Hematopoietic multipotent progenitor cell treated with erythropoietin and hydrocortisone succinate and interleukin-3 and kit ligand, for 17 days (in vitro differentiated cells): ENCODE results near the gene KCNMA1.
"Not testable (repeated sequence)": the region's sequence is repeated elsewhere in the genome, so short reads cannot be mapped to it uniquely, and the experiment has no call there.

Experiments used
- DNase-seq: peaks from one replicate; pipeline ENCODE4 v3.0.0-alpha.2; 2015; ENCODE audit warnings: low spot score

Gene KCNMA1

GRCh38 chr10:77392851-77393250 lies 244.8 kb downstream of the KCNMA1 start:
- DNase-seq = no peak

GRCh38 chr10:77392236-77392721 lies 245.3 kb downstream of the KCNMA1 start:
- no peak for DNase-seq

DNA sequence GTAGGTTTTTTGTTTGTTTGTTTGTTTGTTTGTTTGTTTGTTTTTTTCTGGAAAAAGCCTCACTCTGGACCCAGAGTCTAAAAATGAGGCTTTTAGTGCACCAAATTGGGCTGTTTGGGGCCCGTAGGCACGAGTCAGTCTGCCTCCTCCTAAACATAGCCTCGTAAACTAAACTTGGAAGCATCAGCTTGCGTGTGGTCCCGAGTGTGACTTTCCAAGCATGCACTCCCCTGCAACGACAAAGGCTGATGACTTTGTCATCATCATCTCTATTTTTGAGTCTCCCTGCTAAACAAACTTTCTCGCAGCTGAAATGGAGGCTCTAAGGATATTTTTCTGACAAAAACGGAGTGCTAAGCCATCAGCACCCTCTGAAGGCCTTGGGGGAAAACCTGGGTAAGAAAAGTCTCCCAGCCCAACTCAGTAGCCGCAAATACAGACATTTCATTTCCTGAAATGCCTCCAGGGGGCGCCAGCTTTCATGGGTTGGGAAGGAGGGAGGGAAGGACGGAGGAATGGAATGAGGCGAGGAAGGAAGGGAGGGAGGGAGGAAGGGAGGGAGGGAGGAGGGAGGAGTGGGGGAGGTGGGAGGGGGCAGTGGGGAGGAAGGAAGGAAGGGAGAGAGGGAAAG lies 245.9 kb downstream of the KCNMA1 start:
- DNase-seq = peak; percentile 15

DNA sequence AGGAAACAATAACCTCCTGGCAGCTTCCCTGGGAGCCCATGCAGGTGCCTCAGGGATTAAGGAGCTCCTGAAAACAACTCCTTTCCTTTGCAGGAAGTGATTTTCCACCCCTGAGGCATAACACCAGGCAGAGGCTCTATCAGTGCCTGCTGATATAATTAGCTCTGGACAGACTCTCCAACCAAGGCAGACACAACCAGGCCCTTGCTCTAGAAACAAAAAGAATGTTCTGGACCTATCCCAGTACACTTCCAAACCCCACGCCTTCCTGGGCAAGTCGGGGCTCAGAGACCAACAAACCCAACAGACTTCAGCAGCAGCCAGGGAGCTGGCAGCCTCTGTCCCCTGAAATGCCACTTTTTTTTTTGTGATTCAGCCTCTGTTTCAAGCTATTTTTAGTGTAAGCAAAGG lies 247.1 kb downstream of the KCNMA1 start:
- DNase-seq = no peak

GRCh38 chr10:77388571-77389100 lies 249.0 kb downstream of the KCNMA1 start:
- no peak for DNase-seq

GRCh38 chr10:77387701-77388100 lies 249.9 kb downstream of the KCNMA1 start:
- DNase-seq = not testable (repeated sequence)

DNA sequence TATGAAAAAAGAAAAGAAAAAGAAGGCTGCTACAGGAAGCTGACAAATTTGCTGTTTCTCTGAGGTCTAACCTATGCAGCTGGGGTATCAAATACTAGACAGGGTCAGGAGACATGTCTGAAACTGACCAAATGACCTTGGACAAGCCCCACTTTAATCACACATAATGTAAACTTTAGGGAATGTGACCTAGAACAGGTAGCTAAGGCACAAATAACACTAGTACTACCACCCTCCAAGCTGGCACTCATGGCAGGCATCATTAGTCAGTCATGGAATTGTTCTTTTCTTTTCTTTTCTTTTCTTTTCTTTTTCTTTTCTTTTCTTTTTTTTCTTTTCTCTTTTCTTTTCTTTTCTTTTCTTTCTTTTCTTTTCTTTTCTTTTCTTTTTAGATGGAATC lies 250.4 kb downstream of the KCNMA1 start:
- DNase-seq = no peak

DNA sequence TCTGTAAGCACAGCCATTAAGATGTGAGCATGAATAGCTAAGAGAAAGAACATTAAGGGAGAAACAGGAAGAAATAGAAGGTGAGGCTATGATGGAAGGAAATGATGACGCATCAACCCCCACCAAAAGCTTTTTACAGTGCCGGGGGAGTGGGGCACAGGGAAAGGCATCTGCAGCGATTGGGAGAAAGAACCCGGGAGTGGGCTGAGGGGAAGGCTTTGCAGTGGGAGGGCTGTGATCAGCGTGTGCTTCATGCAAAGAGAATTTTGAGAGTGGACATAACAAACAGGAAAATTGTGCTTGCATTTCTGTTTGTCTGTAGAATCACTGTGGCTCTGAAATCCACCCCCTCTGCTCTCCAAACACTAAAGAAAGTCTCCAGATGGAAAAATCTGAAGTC lies 250.8 kb downstream of the KCNMA1 start:
- no peak for DNase-seq

GRCh38 chr10:77386365-77386764 lies 251.2 kb downstream of the KCNMA1 start:
- DNase-seq = no peak

DNA sequence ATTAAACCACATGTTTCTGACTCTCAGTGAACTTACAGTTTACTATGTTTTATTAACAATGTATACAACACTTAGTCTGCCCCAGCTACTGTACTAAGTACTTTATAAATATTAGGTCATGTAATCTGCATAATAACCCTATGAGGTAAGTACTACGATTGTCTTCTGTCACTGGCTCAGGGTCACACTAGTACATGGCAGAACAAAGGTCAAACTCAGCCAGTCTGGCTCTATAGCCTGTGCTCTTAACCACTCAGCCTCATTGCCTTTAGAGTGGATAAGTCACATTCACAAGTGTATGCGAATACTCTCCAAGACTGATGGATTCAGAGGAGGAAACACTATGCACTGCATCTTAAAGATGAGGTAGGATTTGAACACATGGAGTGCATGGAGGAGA lies 252.3 kb downstream of the KCNMA1 start:
- no peak for DNase-seq

GRCh38 chr10:77383861-77384553 lies 253.6 kb downstream of the KCNMA1 start:
- no peak for DNase-seq

DNA sequence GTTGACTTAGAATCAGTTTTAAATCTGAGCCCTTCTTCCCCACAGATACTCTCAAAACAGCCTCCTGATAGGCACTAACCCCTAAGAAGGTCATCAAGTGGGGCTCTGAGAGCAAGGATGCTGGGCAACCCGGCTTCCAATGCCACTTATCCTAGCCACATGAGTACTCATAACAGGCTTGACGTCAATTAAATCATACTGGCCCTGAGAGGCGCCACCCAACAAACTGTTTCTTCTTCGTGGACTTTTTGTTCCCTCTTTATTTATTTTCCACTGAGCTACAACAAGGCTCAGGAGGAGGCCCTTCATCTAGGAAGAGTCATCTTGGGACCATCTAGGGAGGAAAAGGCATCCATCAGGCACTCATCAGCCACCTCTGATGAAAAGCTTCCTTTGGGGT lies 255.9 kb downstream of the KCNMA1 start:
- no peak for DNase-seq

- DNase-seq = no peak
These were observed 256.9 kb downstream of the KCNMA1 start for GRCh38 chr10:77380723-77381122.

GRCh38 chr10:77380191-77380590 lies 257.4 kb downstream of the KCNMA1 start:
- no peak for DNase-seq

DNA sequence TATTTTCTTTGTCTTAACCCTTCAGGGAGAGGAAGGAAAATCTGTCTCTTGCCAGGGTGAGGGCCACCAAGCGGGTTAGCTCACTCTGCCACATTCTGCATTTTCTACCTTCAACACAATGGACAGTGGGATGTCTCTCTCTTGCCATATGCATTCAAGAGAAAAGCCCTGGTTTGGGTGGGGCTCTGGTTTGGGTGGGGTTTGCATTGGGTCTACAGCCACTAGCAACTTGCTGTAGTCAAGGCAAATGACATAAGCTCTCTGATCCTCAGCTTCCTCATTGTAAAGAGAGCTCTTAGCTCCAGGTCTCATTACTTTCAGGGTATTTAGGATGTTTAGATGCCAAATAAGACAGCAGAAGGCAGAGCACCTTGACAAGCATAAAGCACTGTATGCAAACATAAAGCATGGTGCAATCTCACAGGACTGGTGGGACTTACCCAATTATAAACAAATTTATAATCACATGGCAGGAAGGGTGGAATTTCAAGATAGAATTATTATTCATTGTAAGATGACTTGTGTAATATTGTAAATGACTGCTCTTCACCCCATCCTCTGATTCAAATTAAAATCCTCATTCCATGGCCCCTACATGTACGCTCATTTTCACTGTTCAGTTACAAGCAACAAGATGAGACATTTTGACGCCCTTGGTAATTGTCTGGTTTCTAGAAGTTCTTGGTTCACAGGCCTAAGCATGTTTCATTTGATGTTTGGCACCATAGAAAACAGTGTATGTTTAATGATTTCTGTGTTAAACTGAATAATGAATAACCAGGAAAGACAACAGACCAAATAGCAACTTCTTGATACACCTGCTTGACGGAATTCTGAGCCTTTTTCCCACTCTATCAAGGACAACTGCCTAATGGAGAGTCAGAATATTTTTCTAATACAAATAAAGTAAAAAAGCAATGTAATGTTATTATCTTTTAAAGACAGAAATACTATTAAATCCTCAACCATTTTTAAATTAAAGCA lies 258.9 kb downstream of the KCNMA1 start:
- no peak for DNase-seq

GRCh38 chr10:77377678-77378352 lies 259.8 kb downstream of the KCNMA1 start:
- DNase-seq = no peak

- no peak for DNase-seq
These were observed 260.6 kb downstream of the KCNMA1 start for GRCh38 chr10:77377034-77377433.

- DNase-seq = no peak
These were observed 263.4 kb downstream of the KCNMA1 start for GRCh38 chr10:77374189-77374656.

- DNase-seq = no peak
These were observed 265.5 kb downstream of the KCNMA1 start for GRCh38 chr10:77371848-77372799.

DNA sequence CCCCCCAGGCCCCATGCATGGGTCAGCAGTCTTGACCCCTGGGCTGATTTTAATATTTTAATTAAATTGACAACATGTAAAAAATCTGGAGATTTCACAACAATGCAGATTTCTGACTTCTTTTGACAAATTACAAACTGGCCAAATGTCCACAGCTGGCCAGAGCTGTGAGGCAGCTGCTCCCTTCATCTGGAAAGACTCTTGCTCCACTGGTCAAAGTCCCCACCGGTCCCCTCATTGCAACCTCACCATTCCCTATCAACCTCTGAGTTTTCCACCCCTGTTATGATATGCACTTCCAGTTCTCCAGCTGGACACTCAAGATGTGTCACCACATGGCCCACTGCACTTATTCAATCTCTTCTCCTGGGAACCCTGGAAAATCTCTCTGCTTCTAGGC lies 266.2 kb downstream of the KCNMA1 start:
- DNase-seq = no peak
